Naive thymus-derived CD8-positive, alpha-beta T cell (primary cell): ENCODE data around the gene PREX1. TPM values are rescaled to one million over a fixed set of nuclear protein-coding genes. Genes with fewer than 3 reads are reported as not detected.

ENCODE experiments used
- ATAC-seq, 2 donors: fragments of 150-1000 bp; cut with Tn5 transposase in 1 of 2; sonication (Bioruptor Pico), chemical (Tn5 transposase) in 1 of 2; 1 replicate in 1 of 2; 2 replicates in 1 of 2; pipeline ENCODE4 v1.10.0; 2021; ENCODE audit warnings: mild to moderate bottlenecking in 2 of 2, moderate library complexity in 2 of 2
- POLR2A ChIA-PET: fragments of 350-600 bp; sonication (Branson Sonifier 250); formaldehyde crosslinking; loops from one replicate; lab custom pipeline; 2021; ENCODE audit warnings: antibody characterized with exemption; lab: Charles Lee
- DNase-seq, 10 donors: peaks; one replicate each; pipeline versions ENCODE4 v3.0.0 to v3.0.0-alpha.2; 2020 to 2022
- H3K27ac Mint-ChIP-seq, 10 donors: one replicate each; pipeline ENCODE4 v1.8.0; 2020 to 2022; ENCODE audit warnings: mild to moderate bottlenecking in 10 of 10, mixed read lengths in 10 of 10, moderate library complexity in 4 of 10, inconsistent platforms in 1 of 10
- H3K27me3 Mint-ChIP-seq, 5 donors: one replicate each; pipeline ENCODE4 v1.8.0; 2021 to 2022; ENCODE audit warnings: mixed read lengths in 5 of 5
- H3K36me3 Mint-ChIP-seq, 3 donors: one replicate each; pipeline ENCODE4 v1.8.0; 2020 to 2022; ENCODE audit warnings: mixed read lengths in 3 of 3, mild to moderate bottlenecking in 2 of 3, inconsistent platforms in 1 of 3
- H3K4me1 Mint-ChIP-seq, 4 donors: one replicate each; pipeline ENCODE4 v1.8.0; 2021 to 2022; ENCODE audit warnings: mixed read lengths in 4 of 4
- H3K4me3 Mint-ChIP-seq, 10 donors: one replicate each; pipeline ENCODE4 v1.8.0; 2020 to 2022; ENCODE audit warnings: mild to moderate bottlenecking in 10 of 10, mixed read lengths in 10 of 10, moderate library complexity in 6 of 10, inconsistent platforms in 1 of 10
- H3K9me3 Mint-ChIP-seq, 9 donors: one replicate each; pipeline ENCODE4 v1.8.0; 2020 to 2022; ENCODE audit warnings: mixed read lengths in 9 of 9, mild to moderate bottlenecking in 3 of 9, inconsistent platforms in 1 of 9, moderate library complexity in 1 of 9
- polyA plus RNA-seq, 3 donors: library from polyadenylated mRNA; unstranded; fragments of 300-500 nt; fragmentation: Illumina TruSeq; gene quantifications; one replicate each; pipeline ENCODE4 v1.2.3, GENCODE V29; 2021
- total RNA-seq, 8 experiments: library from RNA in 2 of 8; stranded (reverse) in 2 of 8; gene quantifications; one replicate each; pipeline ENCODE4 v1.2.3 and lab custom pipeline; 2021 to 2026

PREX1 gene
- total and polyA plus RNA-seq, 5 experiments from 2014 or later = 14.4 to 141 (median 38.5) TPM

DNA sequence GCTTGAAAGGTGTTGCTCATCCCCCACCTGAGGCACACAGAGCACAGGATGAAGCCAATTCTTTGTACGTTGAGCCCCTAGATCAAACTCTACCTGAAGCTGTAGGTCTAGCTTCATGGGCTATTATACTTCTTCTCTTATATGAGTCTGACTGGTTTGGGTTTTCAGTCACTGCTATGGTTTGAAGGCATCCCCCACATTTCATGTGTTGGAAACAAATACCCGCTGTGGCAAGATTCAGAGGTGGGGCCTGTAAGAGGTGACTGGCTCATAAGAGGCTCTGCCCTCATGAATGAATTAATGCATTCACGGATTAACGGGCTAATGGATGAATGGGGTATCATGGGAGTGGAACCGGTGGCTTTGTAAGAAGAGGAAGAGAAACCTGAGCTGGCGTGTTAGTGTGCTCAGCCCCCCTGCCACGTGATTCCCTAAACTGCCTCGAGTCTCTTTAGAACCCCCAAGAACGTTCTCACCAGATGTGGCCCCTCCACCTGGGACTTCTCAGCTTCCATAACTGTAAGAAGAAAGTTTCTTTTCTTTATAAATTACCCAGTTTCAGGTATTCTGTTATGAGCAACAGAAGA, 39.2 kb downstream of the PREX1 start:
- peak overlapping the region in 8 of 10 donors; percentile 38 to 89 (median 70) for H3K27ac Mint-ChIP-seq
- peak overlapping the region in 6 of 10 donors; percentile 10 to 65 (median 24) for H3K4me3 Mint-ChIP-seq
- DNase-seq (no peak), ATAC-seq (peak in 1 of 2 donors; percentile 39)
- H3K36me3 Mint-ChIP-seq = peaks cover 0 to 10% (median 6%) of the 10 kb centered on the region in 3 donors
- no peaks in the 10 kb centered on the region for H3K9me3 Mint-ChIP-seq
- no peaks in the 10 kb centered on the region for H3K27me3 Mint-ChIP-seq
- POLR2A ChIA-PET = interaction anchor here (0.8 to 1.2 kb wide), 3 partner anchors 29 to 40 kb away, joined by 4 read pairs; partner anchors contain the start of gene PREX1
- H3K4me1 Mint-ChIP-seq = peaks cover 0 to 61% (median 54%) of the 10 kb centered on the region in 4 donors

DNA sequence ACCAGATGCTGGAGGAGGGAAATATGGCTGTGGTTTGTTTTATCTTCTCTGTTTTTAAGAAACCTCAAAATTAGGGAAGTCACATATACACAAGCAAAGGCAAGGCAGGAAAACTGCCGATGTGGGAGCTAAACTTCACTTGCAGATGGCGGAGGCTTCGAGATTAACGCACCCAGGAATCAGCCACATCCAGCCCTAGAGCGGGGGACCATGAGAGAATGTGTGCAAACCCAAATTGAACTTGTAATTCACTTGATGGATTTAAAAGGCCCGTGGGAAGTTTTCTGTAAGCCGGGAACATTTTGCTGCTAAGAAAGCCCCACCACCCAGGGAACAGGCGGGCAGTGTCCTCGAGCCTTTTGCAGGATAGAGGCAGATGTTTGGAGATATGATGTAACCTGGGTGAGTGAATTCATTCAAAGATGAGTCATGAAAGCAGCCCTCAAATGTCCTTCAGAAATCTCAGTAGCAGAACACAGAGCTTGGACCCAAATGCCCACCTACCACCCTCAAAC, 39.9 kb downstream of the PREX1 start:
- Mint-ChIP-seq H3K27me3 (no peaks in the 10 kb centered on the region), H3K4me3 (peak overlapping the region in 8 of 10 donors; percentile 1 to 60 (median 36)), H3K36me3 (peaks cover 0 to 10% (median 6%) of the 10 kb centered on the region in 3 donors), H3K4me1 (peaks cover 0 to 58% (median 54%) of the 10 kb centered on the region in 4 donors), H3K9me3 (no peaks in the 10 kb centered on the region), H3K27ac (peak overlapping the region in 8 of 10 donors; percentile 36 to 90 (median 82))
- no peak for DNase-seq
- POLR2A ChIA-PET = interaction anchor here (0.7 to 1.2 kb wide), 4 partner anchors 14 to 40 kb away, joined by 3 to 4 read pairs (median 4); partner anchors contain the start of gene PREX1
- no peak for ATAC-seq

DNA sequence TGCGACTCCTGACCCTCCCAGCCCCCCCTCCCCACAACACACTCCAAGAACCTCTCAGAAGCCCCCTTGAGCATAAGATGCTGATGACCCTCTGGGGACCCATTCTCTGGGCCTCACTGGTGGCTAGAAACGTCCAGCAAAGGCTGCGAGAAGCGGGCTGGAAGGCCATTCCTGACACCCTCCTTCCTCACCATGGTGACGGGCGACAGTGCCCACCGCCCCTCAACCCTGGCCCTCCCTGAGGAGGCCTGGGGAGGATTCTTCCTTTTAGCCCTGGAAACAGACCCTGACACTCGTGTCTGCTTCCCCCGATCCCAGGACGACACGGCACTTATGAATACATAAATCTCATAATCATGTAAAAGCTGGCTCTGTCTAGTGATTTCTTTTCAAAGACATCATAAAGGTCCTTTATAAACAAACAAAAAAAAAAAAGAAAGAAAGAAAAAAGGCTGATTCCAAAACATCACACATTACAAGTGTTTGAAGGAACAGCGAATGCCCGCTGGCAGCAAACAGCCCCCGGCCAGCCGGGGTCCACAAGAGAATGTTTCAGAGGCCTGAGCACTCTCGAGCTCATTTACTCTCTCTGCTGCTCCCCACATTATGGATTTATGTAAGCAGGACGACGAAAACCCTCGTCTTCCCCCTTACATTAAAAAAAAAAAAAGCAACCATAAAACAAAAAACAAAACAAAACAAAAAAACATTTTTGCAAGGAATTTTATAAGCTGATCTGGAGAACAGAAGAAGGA, 40.7 kb downstream of the PREX1 start:
- POLR2A ChIA-PET = interaction anchor here (0.7 to 1.0 kb wide), 2 partner anchors 13 to 31 kb away, joined by 3 to 4 read pairs; no protein-coding TSS in a partner anchor
- DNase-seq = no peak
- H3K27me3 Mint-ChIP-seq = no peaks in the 10 kb centered on the region
- no peaks in the 10 kb centered on the region for H3K9me3 Mint-ChIP-seq
- peak overlapping the region in 9 of 10 donors; percentile 1 to 60 (median 37) for H3K4me3 Mint-ChIP-seq
- H3K27ac Mint-ChIP-seq = peak overlapping the region in 8 of 10 donors; percentile 54 to 90 (median 83)
- ATAC-seq = no peak
- peaks cover 0 to 10% (median 6%) of the 10 kb centered on the region in 3 donors for H3K36me3 Mint-ChIP-seq
- peaks cover 0 to 53% (median 50%) of the 10 kb centered on the region in 4 donors for H3K4me1 Mint-ChIP-seq

DNA sequence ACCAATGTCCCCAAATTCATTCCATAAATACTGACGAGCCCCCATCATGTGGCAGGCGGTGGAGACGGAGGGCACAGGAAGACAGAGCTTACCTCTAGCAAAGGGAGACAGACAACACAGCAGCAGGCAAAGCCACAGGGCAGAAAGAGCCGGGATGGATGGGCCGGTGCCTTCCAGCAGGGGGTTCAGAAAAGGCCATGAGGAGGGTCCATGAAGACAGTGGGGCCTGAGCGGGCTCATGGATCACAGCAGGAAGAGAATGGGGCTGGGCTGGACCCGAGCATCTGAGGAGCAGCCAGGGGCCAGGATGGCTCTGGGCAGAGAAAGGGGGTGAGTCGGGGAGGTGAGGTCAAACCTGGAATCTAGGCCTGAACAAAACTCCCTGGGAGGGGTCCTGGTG, 42.0 kb downstream of the PREX1 start:
- DNase-seq (no peak), ATAC-seq (no peak)
- peaks cover 0 to 10% (median 6%) of the 10 kb centered on the region in 3 donors for H3K36me3 Mint-ChIP-seq
- no peaks in the 10 kb centered on the region for H3K9me3 Mint-ChIP-seq
- peak overlapping the region in 6 of 10 donors; percentile 7 to 35 (median 20) for H3K4me3 Mint-ChIP-seq
- POLR2A ChIA-PET = interaction anchor here (1.8 kb wide), 1 partner anchor 35 kb away, joined by 4 read pairs; no protein-coding TSS in a partner anchor
- peak overlapping the region in 8 of 10 donors; percentile 69 to 85 (median 78) for H3K27ac Mint-ChIP-seq
- H3K4me1 Mint-ChIP-seq = peaks cover 0 to 47% (median 41%) of the 10 kb centered on the region in 4 donors
- no peaks in the 10 kb centered on the region for H3K27me3 Mint-ChIP-seq

DNA sequence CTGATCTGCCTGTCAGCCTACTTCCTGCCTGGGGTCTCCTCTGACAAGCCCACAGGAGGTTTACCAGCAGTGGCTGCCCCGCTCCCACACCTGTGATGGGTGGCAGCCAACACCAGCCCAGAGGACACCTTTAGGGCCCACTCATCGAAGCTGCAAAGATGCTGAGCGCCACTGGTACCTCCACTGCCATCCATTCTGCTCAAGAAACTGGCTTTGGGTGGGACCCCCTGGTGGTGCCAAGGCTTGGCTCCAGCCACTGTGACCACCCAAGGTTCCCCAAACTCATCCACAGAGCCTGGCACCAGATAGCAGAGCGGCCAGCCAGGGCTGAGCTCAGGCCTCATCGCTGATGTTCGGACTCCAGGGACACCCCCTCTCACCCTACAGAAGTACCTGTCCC, 42.5 kb downstream of the PREX1 start:
- DNase-seq (no peak), ATAC-seq (no peak)
- peak overlapping the region in 6 of 10 donors; percentile 7 to 71 (median 46) for H3K4me3 Mint-ChIP-seq

DNA sequence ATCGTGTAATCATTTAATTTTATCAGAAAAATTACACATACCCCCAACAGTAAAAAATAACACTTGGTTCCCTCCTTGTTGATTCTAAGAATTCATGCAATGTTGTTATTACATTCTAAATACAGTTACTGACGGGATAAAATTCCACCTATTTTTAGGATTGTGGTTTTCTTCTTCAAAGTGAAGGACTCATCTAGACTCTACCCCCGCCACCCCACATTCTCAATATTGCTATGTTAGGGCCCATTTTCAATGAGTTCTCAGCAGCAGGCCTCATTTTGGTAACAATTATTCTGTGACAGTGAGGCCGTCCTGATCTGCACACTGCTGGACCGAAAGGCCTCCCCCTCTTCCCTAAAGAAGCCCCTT, 43.5 kb downstream of the PREX1 start:
- no peak for DNase-seq
- no peaks in the 10 kb centered on the region for H3K27me3 Mint-ChIP-seq
- no peak overlapping the region for H3K27ac Mint-ChIP-seq
- POLR2A ChIA-PET = interaction anchor here (0.7 to 1.8 kb wide), 3 partner anchors 12 to 37 kb away, joined by 3 to 4 read pairs (median 3); no protein-coding TSS in a partner anchor
- H3K9me3 Mint-ChIP-seq = peaks cover 0 to 8% (median 3%) of the 10 kb centered on the region in 9 donors
- peak overlapping the region in 4 of 10 donors; percentile 3 to 34 (median 19) for H3K4me3 Mint-ChIP-seq
- peaks cover 6 to 13% (median 11%) of the 10 kb centered on the region in 3 donors for H3K36me3 Mint-ChIP-seq
- peaks cover 7 to 39% (median 31%) of the 10 kb centered on the region in 4 donors for H3K4me1 Mint-ChIP-seq
- ATAC-seq = no peak

More for the DNA sequence above, 42.5 kb downstream of the PREX1 start:
- POLR2A ChIA-PET = interaction anchor here (1.8 kb wide), 1 partner anchor 34 kb away, joined by 4 read pairs; no protein-coding TSS in a partner anchor
- Mint-ChIP-seq H3K27ac (peak overlapping the region in 5 of 10 donors; percentile 79 to 89 (median 85)), H3K36me3 (peaks cover 0 to 10% (median 6%) of the 10 kb centered on the region in 3 donors), H3K27me3 (no peaks in the 10 kb centered on the region), H3K4me1 (peaks cover 0 to 48% (median 37%) of the 10 kb centered on the region in 4 donors), H3K9me3 (no peaks in the 10 kb centered on the region)

DNA sequence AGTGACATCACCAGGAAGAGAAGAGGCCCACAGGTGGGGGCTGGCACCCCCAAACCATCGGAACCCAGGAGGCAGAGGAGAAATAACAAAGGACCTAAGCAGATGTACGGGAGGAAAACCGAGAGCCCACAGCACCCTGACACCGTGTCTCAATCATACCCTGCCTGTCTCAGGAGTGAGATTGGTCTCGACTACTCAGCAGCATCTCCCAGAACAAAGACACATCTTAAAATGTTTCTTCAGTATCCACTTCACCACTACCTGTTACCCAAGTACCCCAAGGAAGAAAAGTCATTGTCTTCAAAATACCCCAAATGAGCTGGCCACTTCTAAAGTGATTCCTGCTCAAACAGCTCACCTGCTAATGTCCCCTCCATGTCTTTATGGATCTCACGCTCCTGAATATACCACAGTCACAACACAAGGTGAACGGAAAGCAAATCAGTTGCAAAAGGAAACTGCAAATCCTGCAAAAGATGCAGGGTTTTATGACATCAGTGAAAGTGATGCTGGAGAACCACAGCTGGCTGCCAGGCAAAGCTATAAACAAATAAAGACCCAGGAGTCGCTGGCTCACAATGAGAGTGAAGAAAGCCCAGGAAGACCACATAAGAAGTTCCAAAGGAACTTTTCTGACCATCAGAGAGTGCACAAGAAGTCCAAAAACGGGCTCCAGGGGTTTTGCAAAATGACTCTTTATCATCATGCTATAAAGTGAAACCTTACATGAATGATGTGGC, 44.1 kb downstream of the PREX1 start:
- H3K4me1 Mint-ChIP-seq = peaks cover 11 to 37% (median 26%) of the 10 kb centered on the region in 4 donors
- POLR2A ChIA-PET = interaction anchor here (0.9 to 1.1 kb wide), 2 partner anchors 12 to 34 kb away, joined by 3 read pairs; no protein-coding TSS in a partner anchor
- no peaks in the 10 kb centered on the region for H3K27me3 Mint-ChIP-seq
- peaks cover 0 to 10% (median 3%) of the 10 kb centered on the region in 9 donors for H3K9me3 Mint-ChIP-seq
- DNase-seq (peak in 5 of 10 donors; percentile 29 to 62 (median 41)), ATAC-seq (peak; percentile 51 to 81)
- peaks cover 8 to 15% (median 11%) of the 10 kb centered on the region in 3 donors for H3K36me3 Mint-ChIP-seq
- H3K4me3 Mint-ChIP-seq = peak overlapping the region in 1 of 10 donors; percentile 3
- no peak overlapping the region for H3K27ac Mint-ChIP-seq

DNA sequence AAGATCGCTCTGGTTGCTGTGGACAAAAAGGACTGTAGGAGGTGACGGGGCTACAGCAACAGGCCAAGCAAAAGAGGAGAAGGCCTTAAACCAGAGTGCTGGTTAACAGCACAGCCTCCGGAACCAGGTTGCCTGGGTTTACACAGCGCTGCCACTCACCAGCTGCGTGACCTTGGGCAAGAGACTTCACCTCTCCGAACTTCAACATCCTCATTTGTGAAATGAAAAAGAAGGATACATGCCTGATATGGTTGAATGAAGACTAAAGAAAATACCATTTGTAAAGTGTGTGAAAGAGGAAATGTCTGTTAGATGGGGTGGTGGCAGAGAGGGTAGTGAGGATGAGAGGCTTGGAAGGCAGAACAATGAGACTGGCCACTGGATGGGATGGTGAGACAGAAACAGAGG, 44.9 kb downstream of the PREX1 start:
- peaks cover 13 to 34% (median 22%) of the 10 kb centered on the region in 4 donors for H3K4me1 Mint-ChIP-seq
- H3K27ac Mint-ChIP-seq = no peak overlapping the region
- H3K4me3 Mint-ChIP-seq = no peak overlapping the region
- H3K36me3 Mint-ChIP-seq = peaks cover 5 to 15% (median 9%) of the 10 kb centered on the region in 3 donors
- H3K27me3 Mint-ChIP-seq = no peaks in the 10 kb centered on the region
- H3K9me3 Mint-ChIP-seq = peaks cover 0 to 10% (median 3%) of the 10 kb centered on the region in 9 donors
- ATAC-seq = no peak
- POLR2A ChIA-PET = interaction anchor here (0.6 to 1.1 kb wide), 2 partner anchors 35 to 46 kb away, joined by 3 to 11 read pairs; no protein-coding TSS in a partner anchor
- DNase-seq = no peak

DNA sequence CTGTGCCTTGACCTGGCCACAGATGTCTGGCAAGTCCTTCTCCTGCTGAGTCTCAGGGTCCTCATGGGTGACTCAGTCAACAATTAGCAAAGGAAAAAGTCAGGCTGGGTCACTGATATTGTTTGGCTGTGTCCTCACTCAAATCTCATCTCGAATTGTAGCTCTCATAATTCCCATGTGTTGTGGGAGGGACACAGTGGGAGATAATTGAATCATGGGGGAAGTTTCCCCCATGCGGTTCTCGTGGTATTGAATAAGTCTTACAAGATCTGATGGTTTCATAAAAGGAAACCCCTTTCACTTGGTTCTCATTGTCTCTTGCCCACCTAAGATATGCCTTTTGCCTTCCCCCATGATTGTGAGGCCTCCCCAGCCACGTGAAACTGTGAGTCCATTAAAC, 45.7 kb downstream of the PREX1 start:
- POLR2A ChIA-PET = interaction anchor here (1.0 kb wide), 1 partner anchor 22 kb away, joined by 4 read pairs; no protein-coding TSS in a partner anchor
- H3K9me3 Mint-ChIP-seq = peaks cover 0 to 10% (median 3%) of the 10 kb centered on the region in 9 donors
- H3K36me3 Mint-ChIP-seq = peaks cover 5 to 18% (median 9%) of the 10 kb centered on the region in 3 donors
- no peaks in the 10 kb centered on the region for H3K27me3 Mint-ChIP-seq
- peaks cover 13 to 35% (median 25%) of the 10 kb centered on the region in 4 donors for H3K4me1 Mint-ChIP-seq
- peak overlapping the region in 2 of 10 donors; percentile 30 to 71 for H3K27ac Mint-ChIP-seq
- H3K4me3 Mint-ChIP-seq = no peak overlapping the region
- DNase-seq = no peak
- ATAC-seq = no peak

DNA sequence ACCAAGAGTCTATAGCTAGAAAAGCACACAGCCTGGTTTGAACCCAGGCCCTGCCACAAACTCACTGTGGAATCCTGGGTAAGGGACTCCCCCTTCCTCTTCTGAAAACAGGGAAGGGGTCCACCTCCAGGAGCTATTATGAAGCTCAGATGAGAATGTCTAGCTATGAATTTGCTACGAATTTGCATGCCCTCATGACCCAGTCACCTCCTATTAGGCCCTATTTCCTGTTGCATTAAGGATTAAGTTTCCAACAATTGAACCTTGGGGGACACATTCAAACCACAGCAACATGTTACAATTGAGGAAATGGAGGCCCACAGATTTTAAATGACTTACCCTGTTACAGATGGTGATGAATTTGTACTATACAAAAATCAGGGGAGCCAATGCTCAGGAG, 46.2 kb downstream of the PREX1 start:
- DNase-seq = no peak
- ATAC-seq = no peak
- Mint-ChIP-seq H3K4me3 (peak overlapping the region in 2 of 10 donors; percentile 16 to 43), H3K27ac (peak overlapping the region in 8 of 10 donors; percentile 30 to 79 (median 68)), H3K9me3 (peaks cover 0 to 10% (median 3%) of the 10 kb centered on the region in 9 donors), H3K36me3 (peaks cover 5 to 18% (median 9%) of the 10 kb centered on the region in 3 donors), H3K4me1 (peaks cover 15 to 33% (median 28%) of the 10 kb centered on the region in 4 donors), H3K27me3 (no peaks in the 10 kb centered on the region)
- POLR2A ChIA-PET = interaction anchor here (1.0 kb wide), 1 partner anchor 22 kb away, joined by 4 read pairs; no protein-coding TSS in a partner anchor

DNA sequence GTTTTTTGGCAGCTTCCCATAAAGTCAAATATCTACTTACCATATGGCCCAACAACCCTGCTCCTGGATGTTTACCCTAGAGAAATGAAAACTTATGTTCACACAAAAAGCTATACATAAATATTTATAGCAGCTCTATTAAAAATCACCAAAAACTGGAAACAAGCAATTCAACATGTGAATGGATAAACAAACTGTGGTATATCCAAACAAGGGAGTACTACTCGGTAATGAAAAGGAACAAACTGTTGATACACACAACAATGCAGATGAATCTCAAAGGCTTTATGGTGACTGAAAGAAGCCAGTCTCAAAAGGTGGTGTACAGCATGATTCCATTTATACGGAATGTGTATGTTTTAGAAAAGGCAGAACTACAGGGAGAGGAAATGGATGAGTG, 48.4 kb downstream of the PREX1 start:
- Mint-ChIP-seq H3K4me3 (peak overlapping the region in 1 of 10 donors; percentile 2), H3K27ac (peak overlapping the region in 4 of 10 donors; percentile 41 to 80 (median 58))

More for the DNA sequence above, 48.4 kb downstream of the PREX1 start:
- POLR2A ChIA-PET = interaction anchor here (0.7 to 1.1 kb wide), 3 partner anchors 17 to 66 kb away, joined by 3 to 5 read pairs (median 4); no protein-coding TSS in a partner anchor
- H3K9me3 Mint-ChIP-seq = peaks cover 0 to 10% (median 3%) of the 10 kb centered on the region in 9 donors
- H3K27me3 Mint-ChIP-seq = no peaks in the 10 kb centered on the region
- no peak for ATAC-seq
- H3K4me1 Mint-ChIP-seq = peaks cover 28 to 47% (median 36%) of the 10 kb centered on the region in 4 donors
- no peak for DNase-seq
- H3K36me3 Mint-ChIP-seq = peaks cover 5 to 13% (median 11%) of the 10 kb centered on the region in 3 donors
